ENCODE data around the gene WDR53. TPM values are rescaled to one million over a fixed set of nuclear protein-coding genes. Genes with fewer than 3 reads are reported as not detected.

WDR53 gene
- total and polyA plus RNA-seq, 11 donors, result 4.2 to 15.5 (median 8.4) TPM

DNA sequence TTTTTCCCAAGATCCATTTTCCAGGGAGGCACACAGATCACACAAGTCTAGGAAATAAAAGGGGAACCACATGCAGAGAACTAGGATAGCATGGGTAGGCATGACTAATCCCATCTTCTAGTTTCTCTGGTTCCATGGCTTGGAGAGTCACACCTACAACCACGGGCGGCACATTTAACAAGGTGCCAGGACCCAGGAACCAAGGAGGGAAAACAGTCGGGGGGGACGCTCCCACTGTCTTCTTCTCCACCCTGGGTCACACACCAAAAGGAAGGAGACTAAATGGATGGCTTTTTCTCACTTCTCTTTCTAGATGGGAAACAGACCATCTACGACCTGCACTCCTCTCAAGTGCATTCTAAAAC, 48.7 kb downstream of the WDR53 start:
- peaks cover 0 to 10% (median 0%) of the 10 kb centered on the region in 12 donors for H3K4me1 ChIP-seq
- no peak overlapping the region for H3K27ac ChIP-seq
- no peaks in the 10 kb centered on the region for H3K36me3 ChIP-seq
- 83 to 89% (median 85%) methylated on average over 5 of the region's 5 CpGs for WGBS, 4 donors
- H3K9me3 ChIP-seq, result peaks cover 0 to 42% (median 27%) of the 10 kb centered on the region in 12 donors
- no peak for DNase-seq
- H3K4me3 ChIP-seq, result no peak overlapping the region
- intact Hi-C loops (cut with DNase I), result loop anchor here (1.0 to 10.0 kb wide), 10 partner anchors 32 to 465 kb away; no protein-coding TSS in a partner anchor
- no peak for TF ChIP-seq POLR2A (IDR thresholded peaks at IDR 0.05)
- TF ChIP-seq, protein P1, sequence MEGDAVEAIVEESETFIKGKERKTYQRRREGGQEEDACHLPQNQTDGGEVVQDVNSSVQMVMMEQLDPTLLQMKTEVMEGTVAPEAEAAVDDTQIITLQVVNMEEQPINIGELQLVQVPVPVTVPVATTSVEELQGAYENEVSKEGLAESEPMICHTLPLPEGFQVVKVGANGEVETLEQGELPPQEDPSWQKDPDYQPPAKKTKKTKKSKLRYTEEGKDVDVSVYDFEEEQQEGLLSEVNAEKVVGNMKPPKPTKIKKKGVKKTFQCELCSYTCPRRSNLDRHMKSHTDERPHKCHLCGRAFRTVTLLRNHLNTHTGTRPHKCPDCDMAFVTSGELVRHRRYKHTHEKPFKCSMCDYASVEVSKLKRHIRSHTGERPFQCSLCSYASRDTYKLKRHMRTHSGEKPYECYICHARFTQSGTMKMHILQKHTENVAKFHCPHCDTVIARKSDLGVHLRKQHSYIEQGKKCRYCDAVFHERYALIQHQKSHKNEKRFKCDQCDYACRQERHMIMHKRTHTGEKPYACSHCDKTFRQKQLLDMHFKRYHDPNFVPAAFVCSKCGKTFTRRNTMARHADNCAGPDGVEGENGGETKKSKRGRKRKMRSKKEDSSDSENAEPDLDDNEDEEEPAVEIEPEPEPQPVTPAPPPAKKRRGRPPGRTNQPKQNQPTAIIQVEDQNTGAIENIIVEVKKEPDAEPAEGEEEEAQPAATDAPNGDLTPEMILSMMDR (IDR thresholded peaks at IDR 0.05), result no peak
- H3K27me3 ChIP-seq, result no peaks in the 10 kb centered on the region
- no peak for ATAC-seq

GRCh38 chr3:196518966-196519717, 49.2 kb downstream of the WDR53 start:
- Histone ChIP-seq H3K27ac (peak overlapping the region in 1 of 12 donors; percentile 1), H3K4me3 (no peak overlapping the region), H3K36me3 (no peaks in the 10 kb centered on the region), H3K4me1 (peaks cover 0 to 10% (median 1%) of the 10 kb centered on the region in 12 donors), H3K9me3 (peaks cover 0 to 42% (median 27%) of the 10 kb centered on the region in 12 donors), H3K27me3 (no peaks in the 10 kb centered on the region)
- DNase-seq (peak in 4 of 5 donors; percentile 59 to 70 (median 66)), ATAC-seq (peak; percentile 66 to 82 (median 78))
- 34 to 41% (median 37%) methylated on average over 12 of the region's 12 CpGs for WGBS, 4 donors
- intact Hi-C loops (cut with DNase I), result loop anchor here in 8 of 10 donors (1.0 to 10.0 kb wide), 8 partner anchors 32 to 454 kb away; no protein-coding TSS in a partner anchor
- TF ChIP-seq, protein P1 (IDR thresholded peaks at IDR 0.05), result peak; percentile 45 to 72 (median 61)
- no peak for TF ChIP-seq POLR2A (IDR thresholded peaks at IDR 0.05)

GRCh38 chr3:196517919-196518318, 50.4 kb downstream of the WDR53 start:
- Histone ChIP-seq H3K4me1 (peaks cover 0 to 10% (median 1%) of the 10 kb centered on the region in 12 donors), H3K27me3 (no peaks in the 10 kb centered on the region), H3K36me3 (no peaks in the 10 kb centered on the region), H3K4me3 (no peak overlapping the region), H3K27ac (no peak overlapping the region), H3K9me3 (peaks cover 0 to 42% (median 27%) of the 10 kb centered on the region in 12 donors)
- intact Hi-C loops (cut with DNase I), result loop anchor here in 7 of 10 donors (2.0 to 10.0 kb wide), 7 partner anchors 31 to 453 kb away; no protein-coding TSS in a partner anchor
- WGBS, 4 donors, result 74 to 85% (median 78%) methylated on average over 2 of the region's 2 CpGs
- no peak for TF ChIP-seq POLR2A (IDR thresholded peaks at IDR 0.05)
- TF ChIP-seq, protein P1 (IDR thresholded peaks at IDR 0.05), result no peak
- peak in 1 of 5 donors; percentile 29 for DNase-seq
- no peak for ATAC-seq

GRCh38 chr3:196517162-196517800, 51.1 kb downstream of the WDR53 start:
- no peak for DNase-seq
- H3K4me1 ChIP-seq, result peaks cover 0 to 10% (median 1%) of the 10 kb centered on the region in 12 donors
- H3K27ac ChIP-seq, result no peak overlapping the region
- no peaks in the 10 kb centered on the region for H3K27me3 ChIP-seq
- 85 to 87% (median 86%) methylated on average over 2 of the region's 2 CpGs for WGBS, 4 donors
- peaks cover 0 to 42% (median 27%) of the 10 kb centered on the region in 12 donors for H3K9me3 ChIP-seq
- TF ChIP-seq, protein P1 (IDR thresholded peaks at IDR 0.05), result no peak
- no peak for TF ChIP-seq POLR2A (IDR thresholded peaks at IDR 0.05)
- H3K36me3 ChIP-seq, result no peaks in the 10 kb centered on the region
- intact Hi-C loops (cut with DNase I), result loop anchor here in 7 of 10 donors (5.0 to 10.0 kb wide), 5 partner anchors 245 to 452 kb away; no protein-coding TSS in a partner anchor
- no peak overlapping the region for H3K4me3 ChIP-seq
- no peak for ATAC-seq
